ENCODE results near the gene LTBP1.

The LTBP1 gene

DNA sequence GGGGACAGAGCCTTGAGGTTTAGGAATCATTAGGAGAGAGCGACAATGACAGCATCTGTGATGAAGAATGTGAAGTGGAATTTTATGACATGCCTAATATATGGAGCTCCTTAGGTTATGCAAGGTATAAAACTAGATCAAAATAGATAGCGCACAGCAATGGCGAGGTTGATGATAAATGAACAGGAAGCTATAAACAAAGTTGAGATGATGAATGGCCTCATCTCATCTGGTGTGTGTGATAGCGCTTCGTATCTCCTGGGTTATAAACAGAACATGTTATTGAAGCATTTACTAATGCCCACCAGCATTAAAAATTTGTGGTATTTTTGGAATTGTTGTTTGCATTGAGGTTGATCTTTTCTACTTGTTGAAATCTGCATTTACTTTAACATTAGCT, 231.5 kb downstream of the LTBP1 start:
- Mint-ChIP-seq H3K9me3 (no peaks in the 10 kb centered on the region), H3K27ac (no peak overlapping the region), H3K36me3 (ENCODE audit: low read depth) (no peaks in the 10 kb centered on the region), H3K4me3 (no peak overlapping the region), H3K27me3 (no peaks in the 10 kb centered on the region), H3K4me1 (ENCODE audit: low read depth) (no peaks in the 10 kb centered on the region)

DNA sequence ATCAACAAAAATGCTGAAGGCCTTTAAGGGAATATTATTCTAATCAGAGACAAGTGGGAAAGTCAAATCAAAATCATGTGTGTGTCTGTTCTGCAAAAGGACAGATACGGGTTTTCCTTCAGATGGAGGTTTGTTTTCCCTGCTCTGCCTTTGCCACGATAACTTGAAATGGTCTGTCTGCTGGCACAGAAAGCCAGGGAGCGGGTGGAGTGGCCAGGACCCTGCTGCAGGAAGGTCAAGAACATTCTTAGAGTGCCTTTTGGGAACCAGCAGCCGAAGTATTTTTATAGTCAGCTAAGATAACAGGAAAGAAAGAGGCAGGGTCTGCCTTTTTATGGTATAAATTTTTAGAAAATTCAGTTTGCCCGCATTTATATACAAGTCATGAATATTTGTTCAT, 234.2 kb downstream of the LTBP1 start:
- no peaks in the 10 kb centered on the region for H3K4me1 Mint-ChIP-seq (ENCODE audit: low read depth)
- H3K4me3 Mint-ChIP-seq, result no peak overlapping the region
- H3K27ac Mint-ChIP-seq, result no peak overlapping the region
- no peaks in the 10 kb centered on the region for H3K27me3 Mint-ChIP-seq
- no peaks in the 10 kb centered on the region for H3K9me3 Mint-ChIP-seq
- H3K36me3 Mint-ChIP-seq (ENCODE audit: low read depth), result no peaks in the 10 kb centered on the region

DNA sequence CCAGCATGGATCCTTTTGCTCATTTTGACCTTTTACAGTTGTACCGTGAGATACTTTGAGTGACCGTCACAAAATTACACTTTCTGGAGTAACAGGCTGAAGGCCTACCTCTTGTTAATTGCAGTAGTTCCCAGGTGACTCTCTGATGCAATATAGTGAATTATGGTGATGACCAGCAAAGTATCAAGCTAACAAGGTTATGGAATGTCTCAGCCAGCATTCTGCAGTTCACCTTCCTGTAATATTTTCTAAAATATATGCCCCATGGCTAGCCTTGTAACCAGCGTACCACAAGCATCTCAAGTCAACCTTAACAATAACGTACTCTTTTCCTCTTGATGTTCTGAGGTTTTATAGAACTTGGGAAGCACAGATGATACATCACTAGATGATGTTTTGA, 234.7 kb downstream of the LTBP1 start:
- no peak overlapping the region for H3K27ac Mint-ChIP-seq
- no peaks in the 10 kb centered on the region for H3K4me1 Mint-ChIP-seq (ENCODE audit: low read depth)
- H3K4me3 Mint-ChIP-seq, result no peak overlapping the region
- H3K9me3 Mint-ChIP-seq, result no peaks in the 10 kb centered on the region
- no peaks in the 10 kb centered on the region for H3K36me3 Mint-ChIP-seq (ENCODE audit: low read depth)
- H3K27me3 Mint-ChIP-seq, result no peaks in the 10 kb centered on the region

- no peaks in the 10 kb centered on the region for H3K4me1 Mint-ChIP-seq (ENCODE audit: low read depth)
- H3K36me3 Mint-ChIP-seq (ENCODE audit: low read depth), result no peaks in the 10 kb centered on the region
- H3K9me3 Mint-ChIP-seq, result no peaks in the 10 kb centered on the region
- H3K27me3 Mint-ChIP-seq, result peaks cover 3% of the 10 kb centered on the region
- no peak overlapping the region for H3K4me3 Mint-ChIP-seq
- no peak overlapping the region for H3K27ac Mint-ChIP-seq
Observed at GRCh38 chr2:33184041-33184440, 237.3 kb downstream of the LTBP1 start.

DNA sequence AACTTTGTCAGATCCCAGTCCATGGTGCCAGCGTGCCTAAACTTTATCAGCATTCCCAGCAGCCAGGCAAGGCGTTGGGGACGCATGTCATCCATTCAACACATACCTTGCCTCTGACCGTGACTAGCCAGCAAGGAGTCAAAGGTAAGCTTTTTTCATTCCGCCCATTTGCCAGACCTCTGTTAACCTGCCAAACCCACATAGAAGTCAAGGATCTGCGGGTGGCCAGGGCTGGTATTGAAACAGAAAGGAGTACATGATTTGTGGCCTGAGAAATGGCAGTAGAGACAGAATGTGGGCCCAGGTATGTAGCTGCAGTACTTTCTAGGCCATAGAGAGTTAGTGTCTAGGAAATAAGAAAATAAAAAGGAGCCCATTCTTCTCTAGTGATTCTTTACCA, 240.2 kb downstream of the LTBP1 start:
- no peak overlapping the region for H3K27ac Mint-ChIP-seq
- H3K9me3 Mint-ChIP-seq, result no peaks in the 10 kb centered on the region
- no peaks in the 10 kb centered on the region for H3K4me1 Mint-ChIP-seq (ENCODE audit: low read depth)
- no peak overlapping the region for H3K4me3 Mint-ChIP-seq
- no peaks in the 10 kb centered on the region for H3K36me3 Mint-ChIP-seq (ENCODE audit: low read depth)
- peaks cover 10% of the 10 kb centered on the region for H3K27me3 Mint-ChIP-seq

DNA sequence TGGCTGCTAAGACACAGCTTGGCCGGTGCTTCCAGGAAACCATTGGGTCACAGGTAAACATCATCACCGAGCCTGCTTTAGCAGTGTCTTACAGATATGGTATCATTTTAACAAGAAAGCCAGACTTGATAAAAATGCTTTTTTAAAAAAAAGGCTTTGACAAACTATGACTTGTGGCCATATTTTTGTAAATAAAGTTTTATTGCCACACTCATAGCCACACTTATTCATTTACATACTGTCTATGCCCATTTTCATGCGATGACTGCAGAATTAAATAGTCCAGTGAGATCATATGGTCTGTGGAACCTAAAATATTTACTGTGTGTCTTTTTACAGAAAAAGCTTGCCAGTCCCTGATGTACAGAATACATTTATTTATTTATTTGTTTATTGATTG, 242.0 kb downstream of the LTBP1 start:
- no peaks in the 10 kb centered on the region for H3K9me3 Mint-ChIP-seq
- peaks cover 15% of the 10 kb centered on the region for H3K27me3 Mint-ChIP-seq
- no peak overlapping the region for H3K27ac Mint-ChIP-seq
- H3K36me3 Mint-ChIP-seq (ENCODE audit: low read depth), result no peaks in the 10 kb centered on the region
- H3K4me3 Mint-ChIP-seq, result no peak overlapping the region
- no peaks in the 10 kb centered on the region for H3K4me1 Mint-ChIP-seq (ENCODE audit: low read depth)

GRCh38 chr2:33190393-33190937, 243.7 kb downstream of the LTBP1 start:
- H3K9me3 Mint-ChIP-seq, result no peaks in the 10 kb centered on the region
- H3K36me3 Mint-ChIP-seq (ENCODE audit: low read depth), result no peaks in the 10 kb centered on the region
- no peak overlapping the region for H3K27ac Mint-ChIP-seq

DNA sequence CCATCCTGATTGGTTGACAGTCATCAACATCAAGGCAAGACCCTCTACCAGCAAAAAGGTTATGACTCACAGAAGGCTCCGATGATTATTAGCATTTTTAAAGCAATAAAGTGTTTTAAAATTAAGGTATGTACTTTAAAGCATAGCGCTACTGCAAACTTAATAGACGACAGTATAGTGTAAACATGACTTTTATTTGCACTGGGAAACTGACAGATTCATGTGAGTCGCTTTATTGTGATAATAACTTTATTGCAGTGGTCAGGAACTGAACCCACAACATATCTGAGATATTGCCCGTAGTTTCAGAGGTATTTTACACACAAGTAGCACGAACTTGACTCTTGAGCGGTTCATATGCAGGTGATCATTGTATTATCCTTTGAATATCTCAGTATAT, 249.1 kb downstream of the LTBP1 start:
- no peaks in the 10 kb centered on the region for H3K36me3 Mint-ChIP-seq (ENCODE audit: low read depth)
- H3K4me3 Mint-ChIP-seq, result no peak overlapping the region
- no peak overlapping the region for H3K27ac Mint-ChIP-seq
- H3K9me3 Mint-ChIP-seq, result no peaks in the 10 kb centered on the region
- H3K4me1 Mint-ChIP-seq (ENCODE audit: low read depth), result no peaks in the 10 kb centered on the region
- H3K27me3 Mint-ChIP-seq, result peaks cover 15% of the 10 kb centered on the region

More at GRCh38 chr2:33190393-33190937, 243.7 kb downstream of the LTBP1 start:
- Mint-ChIP-seq H3K4me1 (ENCODE audit: low read depth) (no peaks in the 10 kb centered on the region), H3K4me3 (no peak overlapping the region), H3K27me3 (peaks cover 15% of the 10 kb centered on the region)

DNA sequence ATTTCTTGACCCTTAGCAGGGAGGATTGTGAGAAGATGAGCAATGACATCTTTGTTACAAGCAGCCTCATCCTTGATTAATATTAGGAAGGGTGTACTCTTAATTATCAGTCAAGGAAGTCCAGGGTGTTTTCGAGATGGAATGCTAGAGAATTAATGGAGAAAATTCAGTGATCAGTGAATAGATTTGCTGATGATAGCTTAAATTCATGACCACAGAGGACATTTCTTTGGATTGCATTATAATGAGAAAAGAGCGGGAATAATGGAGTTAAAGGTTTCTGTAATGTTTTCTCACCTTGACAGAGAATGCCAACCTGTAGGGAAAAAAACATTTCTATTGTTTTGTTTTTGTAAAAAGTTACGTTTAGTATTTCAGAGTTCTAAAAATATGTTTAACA, 249.9 kb downstream of the LTBP1 start:
- Mint-ChIP-seq H3K36me3 (ENCODE audit: low read depth) (no peaks in the 10 kb centered on the region), H3K27me3 (peaks cover 15% of the 10 kb centered on the region), H3K4me3 (no peak overlapping the region), H3K4me1 (ENCODE audit: low read depth) (no peaks in the 10 kb centered on the region), H3K27ac (no peak overlapping the region), H3K9me3 (no peaks in the 10 kb centered on the region)

GRCh38 chr2:33197198-33197938, 250.6 kb downstream of the LTBP1 start:
- no peak overlapping the region for H3K4me3 Mint-ChIP-seq
- H3K27ac Mint-ChIP-seq, result no peak overlapping the region
- H3K36me3 Mint-ChIP-seq (ENCODE audit: low read depth), result no peaks in the 10 kb centered on the region
- H3K27me3 Mint-ChIP-seq, result peaks cover 15% of the 10 kb centered on the region
- no peaks in the 10 kb centered on the region for H3K4me1 Mint-ChIP-seq (ENCODE audit: low read depth)
- H3K9me3 Mint-ChIP-seq, result no peaks in the 10 kb centered on the region

- no peak overlapping the region for H3K4me3 Mint-ChIP-seq
- H3K9me3 Mint-ChIP-seq, result no peaks in the 10 kb centered on the region
- H3K27me3 Mint-ChIP-seq, result peaks cover 4% of the 10 kb centered on the region
- H3K27ac Mint-ChIP-seq, result no peak overlapping the region
- no peaks in the 10 kb centered on the region for H3K36me3 Mint-ChIP-seq (ENCODE audit: low read depth)
- no peaks in the 10 kb centered on the region for H3K4me1 Mint-ChIP-seq (ENCODE audit: low read depth)
Observed at GRCh38 chr2:33202641-33203522, 256.1 kb downstream of the LTBP1 start.

- no peaks in the 10 kb centered on the region for H3K9me3 Mint-ChIP-seq
- H3K4me3 Mint-ChIP-seq, result no peak overlapping the region
- H3K36me3 Mint-ChIP-seq (ENCODE audit: low read depth), result no peaks in the 10 kb centered on the region
- peaks cover 3% of the 10 kb centered on the region for H3K27me3 Mint-ChIP-seq
- H3K4me1 Mint-ChIP-seq (ENCODE audit: low read depth), result no peaks in the 10 kb centered on the region
- H3K27ac Mint-ChIP-seq, result no peak overlapping the region
Observed at GRCh38 chr2:33204945-33205344, 258.2 kb downstream of the LTBP1 start.

- Mint-ChIP-seq H3K9me3 (no peaks in the 10 kb centered on the region), H3K4me1 (ENCODE audit: low read depth) (peaks cover 3% of the 10 kb centered on the region), H3K4me3 (no peak overlapping the region)
Observed at GRCh38 chr2:33205693-33206434, 259.1 kb downstream of the LTBP1 start.

GRCh38 chr2:33207151-33207740, 260.5 kb downstream of the LTBP1 start:
- H3K9me3 Mint-ChIP-seq, result no peaks in the 10 kb centered on the region
- no peak overlapping the region for H3K27ac Mint-ChIP-seq
- no peaks in the 10 kb centered on the region for H3K36me3 Mint-ChIP-seq (ENCODE audit: low read depth)
- peaks cover 3% of the 10 kb centered on the region for H3K4me1 Mint-ChIP-seq (ENCODE audit: low read depth)
- H3K4me3 Mint-ChIP-seq, result no peak overlapping the region
- H3K27me3 Mint-ChIP-seq, result peaks cover 5% of the 10 kb centered on the region

More at GRCh38 chr2:33205693-33206434, 259.1 kb downstream of the LTBP1 start:
- Mint-ChIP-seq H3K36me3 (ENCODE audit: low read depth) (no peaks in the 10 kb centered on the region), H3K27ac (no peak overlapping the region), H3K27me3 (peaks cover 3% of the 10 kb centered on the region)

Data from stimulated activated naive CD8-positive, alpha-beta T cell treated with anti-CD3 and anti-CD28 coated beads, Interleukin-15, Interleukin-2, amounts not matched to agents 100 ng/mL and 50 ng/mL, for 24 hours (primary cell).